Testis (tissue), 2 donors: ENCODE results near the gene DLG2.

Experiments
- POLR2A ChIP-seq: fragments of 450-650 bp; IDR thresholded peaks from one replicate; pipeline ENCODE4 v1.6.1; 2017; ENCODE audit warnings: antibody characterized with exemption, mild to moderate bottlenecking, moderate library complexity
- TF ChIP-seq, protein P1 (sequence below), 3 experiments: fragments of 450-650 bp in 2 of 3; fragments of 200-600 bp in 1 of 3; sonication (generic) in 1 of 3; IDR thresholded peaks; one replicate each; pipeline ENCODE4 v1.5.1; 2016 to 2019; ENCODE audit warnings: antibody characterized with exemption in 3 of 3, mild to moderate bottlenecking in 2 of 3, moderate library complexity in 1 of 3

DNA sequence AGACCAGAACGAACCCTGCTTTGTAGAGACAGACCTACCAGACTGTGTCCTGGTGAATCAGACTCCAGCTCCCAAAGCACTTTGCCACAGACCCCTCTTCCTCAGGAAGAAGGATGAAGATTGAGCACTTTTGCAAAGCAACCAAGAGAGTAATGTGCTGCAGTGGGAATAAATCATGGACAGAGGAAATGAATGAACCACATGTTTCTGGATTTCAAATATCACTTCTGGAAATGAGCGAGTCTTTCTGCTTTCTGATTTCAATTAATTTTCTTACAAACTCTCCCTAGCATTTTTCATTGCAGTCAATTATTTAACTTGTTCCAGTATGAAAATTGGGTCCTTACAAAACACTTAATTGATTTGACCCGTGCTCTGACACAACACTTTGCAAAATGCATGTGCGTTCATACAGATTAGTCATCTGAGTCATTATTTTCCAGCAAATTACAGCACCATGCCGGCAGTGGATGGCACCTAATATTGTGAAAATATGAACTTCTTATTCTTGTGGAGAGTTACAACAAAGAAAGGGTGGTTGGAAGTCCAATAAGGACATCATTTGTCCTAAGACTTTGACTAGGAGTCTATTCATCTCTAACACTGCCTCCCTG lies 2025.1 kb downstream of the DLG2 start:
- TF ChIP-seq, protein P1, sequence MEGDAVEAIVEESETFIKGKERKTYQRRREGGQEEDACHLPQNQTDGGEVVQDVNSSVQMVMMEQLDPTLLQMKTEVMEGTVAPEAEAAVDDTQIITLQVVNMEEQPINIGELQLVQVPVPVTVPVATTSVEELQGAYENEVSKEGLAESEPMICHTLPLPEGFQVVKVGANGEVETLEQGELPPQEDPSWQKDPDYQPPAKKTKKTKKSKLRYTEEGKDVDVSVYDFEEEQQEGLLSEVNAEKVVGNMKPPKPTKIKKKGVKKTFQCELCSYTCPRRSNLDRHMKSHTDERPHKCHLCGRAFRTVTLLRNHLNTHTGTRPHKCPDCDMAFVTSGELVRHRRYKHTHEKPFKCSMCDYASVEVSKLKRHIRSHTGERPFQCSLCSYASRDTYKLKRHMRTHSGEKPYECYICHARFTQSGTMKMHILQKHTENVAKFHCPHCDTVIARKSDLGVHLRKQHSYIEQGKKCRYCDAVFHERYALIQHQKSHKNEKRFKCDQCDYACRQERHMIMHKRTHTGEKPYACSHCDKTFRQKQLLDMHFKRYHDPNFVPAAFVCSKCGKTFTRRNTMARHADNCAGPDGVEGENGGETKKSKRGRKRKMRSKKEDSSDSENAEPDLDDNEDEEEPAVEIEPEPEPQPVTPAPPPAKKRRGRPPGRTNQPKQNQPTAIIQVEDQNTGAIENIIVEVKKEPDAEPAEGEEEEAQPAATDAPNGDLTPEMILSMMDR (IDR thresholded peaks at IDR 0.05), result no peak
- no peak for TF ChIP-seq POLR2A
